HFFc6 (cell line): ENCODE results near the gene SLC16A1. TPM values are rescaled to one million over a fixed set of nuclear protein-coding genes. Genes with fewer than 3 reads are reported as not detected.
"Not testable (repeated sequence)": the region's sequence is repeated elsewhere in the genome, so short reads cannot be mapped to it uniquely, and the experiment has no call there.

Source experiments
- DNase-seq: peaks from one replicate; pipeline ENCODE4 v3.0.0-alpha.2; 2018
- H3K27ac Mint-ChIP-seq: 2 replicates; pipeline ENCODE4 v1.8.0; 2020; ENCODE audit warnings: mild to moderate bottlenecking, mixed read lengths
- H3K27me3 Mint-ChIP-seq: 2 replicates; pipeline ENCODE4 v1.8.0; 2021; ENCODE audit warnings: mild to moderate bottlenecking, moderate library complexity, mixed read lengths; ENCODE audit not compliant: insufficient read depth
- H3K36me3 Mint-ChIP-seq: 2 replicates; pipeline ENCODE4 v1.8.0; 2021; ENCODE audit warnings: low read depth, mixed read lengths
- H3K4me1 Mint-ChIP-seq: 2 replicates; pipeline ENCODE4 v1.8.0; 2020; ENCODE audit warnings: low read depth, mixed read lengths
- H3K4me3 Mint-ChIP-seq: 2 replicates; pipeline ENCODE4 v1.8.0; 2020; ENCODE audit warnings: mild to moderate bottlenecking, moderate library complexity, mixed read lengths
- H3K9me3 Mint-ChIP-seq: 2 replicates; pipeline ENCODE4 v1.8.0; 2020; ENCODE audit warnings: mild to moderate bottlenecking, mixed read lengths
- CTCF ChIP-seq: fragments of 200-600 bp; sonication (generic); IDR thresholded peaks from 2 replicates; pipeline ENCODE4 v1.5.0; 2021; ENCODE audit warnings: antibody characterized with exemption, mild to moderate bottlenecking
- total RNA-seq, 6 experiments: library from RNA; stranded (reverse); fragmentation: NEBNext Ultra II Directional; extraction: Animal tissue kit (Norgen Biotek cat#: 25700); gene quantifications; 2 replicates in 1 of 6; 3 replicates in 5 of 6; pipeline ENCODE4 v1.2.3, GENCODE V29; 2021

Gene SLC16A1
- total RNA-seq, 6 experiments from 2014 or later, result 61.0 to 95.0 (median 69.4) TPM

- H3K27me3 Mint-ChIP-seq, result no peaks in the 10 kb centered on the region
- H3K9me3 Mint-ChIP-seq, result no peaks in the 10 kb centered on the region
- H3K4me3 Mint-ChIP-seq, result no peak overlapping the region
- no peak overlapping the region for H3K27ac Mint-ChIP-seq
- peaks cover 11% of the 10 kb centered on the region for H3K4me1 Mint-ChIP-seq
- DNase-seq, result no peak
- TF ChIP-seq CTCF, result no peak
- H3K36me3 Mint-ChIP-seq, result no peaks in the 10 kb centered on the region
Measured at GRCh38 chr1:112988367-112988766, 32.4 kb upstream of the SLC16A1 start.

- Mint-ChIP-seq H3K27ac (no peak overlapping the region), H3K36me3 (no peaks in the 10 kb centered on the region), H3K9me3 (no peaks in the 10 kb centered on the region), H3K4me1 (peaks cover 11% of the 10 kb centered on the region), H3K27me3 (no peaks in the 10 kb centered on the region; the same call in 1 of the 2 replicates), H3K4me3 (no peak overlapping the region)
- TF ChIP-seq CTCF, result no peak
- no peak for DNase-seq
Measured at GRCh38 chr1:112985123-112985522, 29.1 kb upstream of the SLC16A1 start.

- Mint-ChIP-seq H3K9me3 (no peaks in the 10 kb centered on the region), H3K4me3 (no peak overlapping the region), H3K36me3 (no peaks in the 10 kb centered on the region), H3K4me1 (peaks cover 11% of the 10 kb centered on the region), H3K27me3 (no peaks in the 10 kb centered on the region; the same call in 1 of the 2 replicates), H3K27ac (no peak overlapping the region)
- no peak for DNase-seq
- TF ChIP-seq CTCF, result no peak
Measured at GRCh38 chr1:112983537-112984131, 27.6 kb upstream of the SLC16A1 start.

- no peaks in the 10 kb centered on the region; the same call in 1 of the 2 replicates for H3K27me3 Mint-ChIP-seq
Measured at GRCh38 chr1:112982853-112983536, 27.0 kb upstream of the SLC16A1 start.

GRCh38 chr1:112982328-112982727 is 26.3 kb upstream of the SLC16A1 start:
- Mint-ChIP-seq H3K4me1 (peaks cover 11% of the 10 kb centered on the region), H3K36me3 (no peaks in the 10 kb centered on the region), H3K4me3 (no peak overlapping the region), H3K27me3 (no peaks in the 10 kb centered on the region; the same call in 1 of the 2 replicates), H3K9me3 (no peaks in the 10 kb centered on the region), H3K27ac (no peak overlapping the region)
- DNase-seq, result no peak
- no peak for TF ChIP-seq CTCF

More at GRCh38 chr1:112982853-112983536, 27.0 kb upstream of the SLC16A1 start:
- peaks cover 11% of the 10 kb centered on the region for H3K4me1 Mint-ChIP-seq
- H3K4me3 Mint-ChIP-seq, result no peak overlapping the region
- no peak for DNase-seq
- no peak for TF ChIP-seq CTCF
- no peaks in the 10 kb centered on the region for H3K9me3 Mint-ChIP-seq
- H3K27ac Mint-ChIP-seq, result no peak overlapping the region
- no peaks in the 10 kb centered on the region for H3K36me3 Mint-ChIP-seq

GRCh38 chr1:112981834-112982233 is 25.8 kb upstream of the SLC16A1 start:
- peaks cover 11% of the 10 kb centered on the region for H3K4me1 Mint-ChIP-seq
- H3K27ac Mint-ChIP-seq, H3K36me3 Mint-ChIP-seq: not testable (repeated sequence)

More at GRCh38 chr1:112981834-112982233, 25.8 kb upstream of the SLC16A1 start:
- not testable (repeated sequence) for DNase-seq, H3K4me3 Mint-ChIP-seq, H3K27me3 Mint-ChIP-seq, H3K9me3 Mint-ChIP-seq
